Right cardiac atrium (tissue), 5 donors: ENCODE data around the gene NAGLU. TPM values are rescaled to one million over a fixed set of nuclear protein-coding genes. Genes with fewer than 3 reads are reported as not detected.
A peak's percentile ranks its signal among the peaks of the same experiment; 100 is the strongest.
"Not testable (repeated sequence)": the region's sequence is repeated elsewhere in the genome, so short reads cannot be mapped to it uniquely, and the experiment has no call there.

Source experiments
- ATAC-seq, 2 donors: fragments of 200-7000 bp; cut with Tn5 transposase; one replicate each; pipeline versions ENCODE4 v1.8.0 to v1.9.1; 2020; ENCODE audit warnings: moderate library complexity in 2 of 2, mild to moderate bottlenecking in 1 of 2
- DNase-seq, 3 donors: peaks; one replicate each; pipeline ENCODE4 v3.0.0-alpha.2; 2020
- H3K27ac ChIP-seq: one replicate; pipeline ENCODE4 v1.5.1; 2013; ENCODE audit warnings: mild to moderate bottlenecking, low read length, control low read depth, moderate library complexity
- H3K27me3 ChIP-seq: one replicate; pipeline ENCODE4 v1.6.1; 2013; ENCODE audit not compliant: control insufficient read depth, insufficient read depth
- H3K4me1 ChIP-seq: one replicate; pipeline ENCODE4 v1.6.1; 2013; ENCODE audit warnings: low read length; ENCODE audit not compliant: control insufficient read depth, insufficient read depth
- H3K4me3 ChIP-seq: one replicate; pipeline ENCODE4 v1.5.1; 2013; ENCODE audit warnings: low read length, control low read depth
- H3K9me3 ChIP-seq: one replicate; pipeline ENCODE4 v1.6.1; 2013; ENCODE audit warnings: low read length; ENCODE audit not compliant: control insufficient read depth
- WGBS: extraction: QIAGEN DNeasy Blood & Tissue Kit; methylation state at CpG from one replicate; pipeline ENCODE4 v1.1.7; 2013; 5-methylcytosine and 5-hydroxymethylcytosine counted together
- intact Hi-C, 4 donors: fragments of 100-400 bp; cut with DNase I; formaldehyde crosslinking; loops; one replicate each; pipeline versions ENCODE4 v1.11.0 to v1.14.0; 2022 to 2023
- polyA plus RNA-seq: library from polyadenylated mRNA; stranded (reverse); fragments of 200-250 nt; gene quantifications from one replicate; pipeline ENCODE4 v1.2.3, GENCODE V29; 2013
- total RNA-seq, 4 donors: library from RNA; stranded (reverse); fragmentation: NEBNext Ultra II Directional; extraction: Animal tissue kit (Norgen Biotek cat#: 25700); gene quantifications; one replicate each; pipeline ENCODE4 v1.2.1, GENCODE V29; 2021
- donor health status: healthy with polysubstance abuse.
- donor health status: DM: no; HTN: yes; CAD: no.
- donor health status: DM: no; HTN: no; CAD: no.
- donor health status: DM: no; HTN: yes; CAD: no; lungs with severe emphysema.
- donor health status: DM: yes; HTN: yes; CAD: no.

The NAGLU gene
- total and polyA plus RNA-seq, 5 donors = 11.3 to 18.8 (median 13.7) TPM

- peak; percentile 91 to 96 (median 96) for DNase-seq
- Histone ChIP-seq H3K27me3 (no peaks in the 10 kb centered on the region), H3K4me1 (no peaks in the 10 kb centered on the region), H3K9me3 (no peaks in the 10 kb centered on the region), H3K4me3 (peak overlapping the region; percentile 68), H3K27ac (peak overlapping the region; percentile 77)
- peak; percentile 94 for ATAC-seq
- intact Hi-C loops = no loop called here
- under 1% methylated on average over 82 of the region's 82 CpGs for WGBS
These were observed 18.4 kb downstream of the NAGLU start for GRCh38 chr17:42554250-42555121.

- ATAC-seq (no peak), DNase-seq (no peak)
- intact Hi-C loops = no loop called here
- Histone ChIP-seq H3K4me1 (no peaks in the 10 kb centered on the region), H3K4me3 (peak overlapping the region; percentile 68), H3K27ac (peak overlapping the region; percentile 77), H3K9me3 (no peaks in the 10 kb centered on the region), H3K27me3 (no peaks in the 10 kb centered on the region)
- WGBS = 25% methylated on average over 4 of the region's 4 CpGs
These were observed 19.1 kb downstream of the NAGLU start for GRCh38 chr17:42555122-42555622.

- H3K9me3 ChIP-seq, ATAC-seq, H3K27me3 ChIP-seq, intact Hi-C loops, H3K27ac ChIP-seq, H3K4me1 ChIP-seq, H3K4me3 ChIP-seq: not testable (repeated sequence)
- peak in 1 of 3 donors; percentile 58 for DNase-seq
- WGBS = 54% methylated on average over 5 of the region's 5 CpGs
These were observed 20.0 kb downstream of the NAGLU start for GRCh38 chr17:42555961-42556617.

GRCh38 chr17:42559075-42559474 lies 23.0 kb downstream of the NAGLU start:
- 86% methylated on average over 6 of the region's 6 CpGs for WGBS
- Histone ChIP-seq H3K27me3 (no peaks in the 10 kb centered on the region), H3K4me3 (no peak overlapping the region), H3K4me1 (peaks cover 10% of the 10 kb centered on the region), H3K9me3 (no peaks in the 10 kb centered on the region), H3K27ac (no peak overlapping the region)
- DNase-seq (no peak), ATAC-seq (no peak)
- intact Hi-C loops = no loop called here

GRCh38 chr17:42560246-42560645 lies 24.2 kb downstream of the NAGLU start:
- DNase-seq = no peak
- no peak for ATAC-seq
- Histone ChIP-seq H3K27me3 (no peaks in the 10 kb centered on the region), H3K4me1 (peaks cover 10% of the 10 kb centered on the region), H3K4me3 (no peak overlapping the region), H3K27ac (no peak overlapping the region), H3K9me3 (no peaks in the 10 kb centered on the region)
- WGBS = 86% methylated on average over 3 of the region's 3 CpGs
- intact Hi-C loops = no loop called here

- Histone ChIP-seq H3K4me1 (peaks cover 10% of the 10 kb centered on the region), H3K27ac (peak within 1 kb of the TSS; percentile 89), H3K27me3 (no peaks in the 10 kb centered on the region), H3K4me3 (peak within 1 kb of the TSS; percentile 86), H3K9me3 (no peaks in the 10 kb centered on the region)
- peak; percentile 83 to 84 for ATAC-seq
- WGBS = under 1% methylated on average over 26 of the region's 26 CpGs
- intact Hi-C loops = no loop called here
- peak; percentile 97 to 98 (median 98) for DNase-seq
These were observed 25.9 kb downstream of the NAGLU start, which contains the start of gene COASY for GRCh38 chr17:42561897-42562387. Gene COASY (plus strand): TSS chr17:42562148. CDS start chr17:42562623, 475 bp downstream.

GRCh38 chr17:42562388-42563142 lies 26.5 kb downstream of the NAGLU start:
- H3K4me3 ChIP-seq = peak overlapping the region; percentile 86
- H3K9me3 ChIP-seq = no peaks in the 10 kb centered on the region
- DNase-seq = peak in 2 of 3 donors; percentile 67 to 72
- peak overlapping the region; percentile 74 for H3K27ac ChIP-seq
- intact Hi-C loops = no loop called here
- 12% methylated on average over 48 of the region's 48 CpGs for WGBS
- peaks cover 10% of the 10 kb centered on the region for H3K4me1 ChIP-seq
- ATAC-seq = peak; percentile 0 to 3
- no peaks in the 10 kb centered on the region for H3K27me3 ChIP-seq

GRCh38 chr17:42563143-42563509 lies 27.1 kb downstream of the NAGLU start:
- H3K9me3 ChIP-seq = no peaks in the 10 kb centered on the region
- ATAC-seq = no peak
- WGBS = 79% methylated on average over 14 of the region's 14 CpGs
- no peaks in the 10 kb centered on the region for H3K27me3 ChIP-seq
- no peak overlapping the region for H3K27ac ChIP-seq
- intact Hi-C loops = no loop called here
- H3K4me3 ChIP-seq = peak overlapping the region; percentile 86
- peak in 1 of 3 donors; percentile 61 for DNase-seq
- peaks cover 10% of the 10 kb centered on the region for H3K4me1 ChIP-seq

GRCh38 chr17:42563543-42563942 lies 27.5 kb downstream of the NAGLU start:
- Histone ChIP-seq H3K4me3 (no peak overlapping the region), H3K9me3 (no peaks in the 10 kb centered on the region), H3K27me3 (no peaks in the 10 kb centered on the region), H3K27ac (no peak overlapping the region), H3K4me1 (peaks cover 10% of the 10 kb centered on the region)
- ATAC-seq (no peak), DNase-seq (no peak)
- WGBS = 19% methylated on average over 1 of the region's 1 CpG
- intact Hi-C loops = no loop called here

- H3K27ac ChIP-seq = no peak overlapping the region
- no peak overlapping the region for H3K4me3 ChIP-seq
- H3K4me1 ChIP-seq = peaks cover 10% of the 10 kb centered on the region
- H3K27me3 ChIP-seq = no peaks in the 10 kb centered on the region
- no peak for DNase-seq
- intact Hi-C loops = no loop called here
- no peak for ATAC-seq
- no peaks in the 10 kb centered on the region for H3K9me3 ChIP-seq
- 82% methylated on average over 9 of the region's 9 CpGs for WGBS
These were observed 27.9 kb downstream of the NAGLU start for GRCh38 chr17:42563950-42564349.
